A673 (cell line): ENCODE data around the gene ELP4. TPM values are rescaled to one million over a fixed set of nuclear protein-coding genes. Genes with fewer than 3 reads are reported as not detected.

ENCODE experiments used
- BruUV-seq: library from RNA; stranded (reverse); fragments of 400-500 nt; replicated peaks from 2 replicates; lab custom pipeline; 2021; lab: Mats Ljungman, UMichigan
- CTCF ChIA-PET: fragments of 300-600 bp; sonication (Branson Sonifier 250); formaldehyde crosslinking; loops from one replicate; lab custom pipeline; 2022; ENCODE audit warnings: antibody characterized with exemption; lab: Charles Lee
- POLR2A ChIA-PET: fragments of 300-600 bp; sonication (Branson Sonifier 250); formaldehyde crosslinking; loops from one replicate; lab custom pipeline; 2022; ENCODE audit warnings: antibody characterized with exemption; ENCODE audit not compliant: low non-redundant PET; lab: Charles Lee
- DNase-seq: peaks from one replicate; pipeline ENCODE4 v3.0.0-alpha.2; 2015; ENCODE audit warnings: low spot score
- H3K27ac ChIP-seq: fragments of 200-600 bp; sonication (generic); 2 replicates; pipeline ENCODE4 v1.5.1; 2016; ENCODE audit warnings: mixed run types, low read depth, mild to moderate bottlenecking, mixed read lengths, antibody characterized with exemption, low read length; ENCODE audit not compliant: poor library complexity, severe bottlenecking
- H3K27me3 ChIP-seq: fragments of 200-600 bp; sonication (generic); replicated peaks from 2 replicates; pipeline ENCODE4 v1.6.1; 2017; ENCODE audit warnings: mixed run types, low read depth, mild to moderate bottlenecking, mixed read lengths, antibody characterized with exemption, low read length; ENCODE audit not compliant: insufficient read depth, poor library complexity
- H3K36me3 ChIP-seq: fragments of 200-600 bp; sonication (generic); 2 replicates; pipeline ENCODE4 v1.6.1; 2016; ENCODE audit warnings: mixed run types, mild to moderate bottlenecking, mixed read lengths, antibody characterized with exemption, low read length; ENCODE audit not compliant: insufficient read depth, poor library complexity, severe bottlenecking
- H3K4me1 ChIP-seq: fragments of 200-600 bp; sonication (generic); 2 replicates; pipeline ENCODE4 v1.6.1; 2017; ENCODE audit warnings: mixed run types, mild to moderate bottlenecking, mixed read lengths, antibody characterized with exemption, low read length; ENCODE audit not compliant: insufficient read depth, poor library complexity, severe bottlenecking
- H3K4me3 ChIP-seq: fragments of 200-600 bp; sonication (generic); 2 replicates; pipeline ENCODE4 v1.5.1; 2016; ENCODE audit warnings: low read depth, mixed run types, mild to moderate bottlenecking, mixed read lengths, low read length; ENCODE audit not compliant: poor library complexity, severe bottlenecking
- H3K9me3 ChIP-seq: fragments of 200-600 bp; sonication (generic); 2 replicates; pipeline ENCODE4 v1.6.1; 2016; ENCODE audit warnings: mixed run types, low read depth, mild to moderate bottlenecking, mixed read lengths, antibody characterized with exemption, low read length; ENCODE audit not compliant: poor library complexity, severe bottlenecking
- EZH2 ChIP-seq: fragments of 200-600 bp; sonication (generic); IDR thresholded peaks from 2 replicates; pipeline ENCODE4 v1.6.1; 2017; ENCODE audit warnings: borderline replicate concordance, low read depth, mild to moderate bottlenecking, mixed read lengths, antibody characterized with exemption, low read length; ENCODE audit not compliant: poor library complexity, severe bottlenecking
- intact Hi-C: fragments of 100-400 bp; cut with micrococcal nuclease; formaldehyde crosslinking; loops from one replicate; pipeline ENCODE4 v1.10.0; 2022; ENCODE audit not compliant: unreplicated experiment
- total RNA-seq: library from RNA; stranded (reverse); gene quantifications from 2 replicates; pipeline ENCODE4 v1.2.3, GENCODE V29; 2021
- TF ChIP-seq, protein P1 (sequence below): fragments of 300-800, 200-600 bp; sonication (generic); conservative IDR thresholded peaks from 2 replicates; pipeline ENCODE4 v1.5.1; 2017; ENCODE audit warnings: low read depth, mild to moderate bottlenecking, antibody characterized with exemption, low read length, moderate library complexity, mixed read lengths

ELP4 gene
- total RNA-seq, 1 experiment from 2014 or later = 49.4 TPM

DNA sequence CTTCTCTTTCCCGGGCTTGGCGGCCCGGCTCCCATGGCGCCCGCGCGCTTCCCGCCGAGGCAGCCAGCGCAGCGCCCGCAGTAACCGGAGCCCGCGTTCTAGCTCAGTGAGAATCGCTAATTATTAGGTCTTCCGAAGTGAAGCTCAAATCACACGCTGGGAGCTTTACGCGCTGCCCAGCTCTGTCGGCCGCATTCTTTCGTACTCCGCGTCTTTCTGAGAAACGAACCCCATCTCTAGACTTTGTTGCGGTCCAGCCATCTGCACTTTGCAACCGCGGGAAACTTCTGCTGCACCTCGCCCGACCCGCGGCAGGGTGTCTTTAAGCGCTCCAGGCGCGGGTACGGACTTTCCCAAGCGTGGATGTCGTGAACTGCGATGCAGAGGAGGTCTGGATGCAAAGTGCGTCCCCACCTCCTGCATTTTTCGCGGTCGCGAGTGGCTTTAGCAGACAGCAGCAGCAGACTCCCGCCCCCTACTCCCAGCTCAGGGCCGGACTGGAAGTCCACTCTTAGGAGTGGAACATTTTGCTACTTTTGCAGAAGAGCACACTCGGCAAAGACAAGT is 307.6 kb downstream of the ELP4 start:
- Histone ChIP-seq H3K36me3 (no peaks in the 10 kb centered on the region), H3K27me3 (peaks cover 100% of the 10 kb centered on the region), H3K4me3 (peak overlapping the region; percentile 44), H3K27ac (no peak overlapping the region), H3K9me3 (no peaks in the 10 kb centered on the region), H3K4me1 (peaks cover 58% of the 10 kb centered on the region)
- intact Hi-C loops = loop anchor here (5.0 kb wide), 1 partner anchor 665 kb away; no protein-coding TSS in a partner anchor
- no TSS peak for BruUV-seq
- ChIA-PET POLR2A (interaction anchor here (0.5 kb wide), 1 partner anchor 53 kb away, joined by 13 read pairs; no protein-coding TSS in a partner anchor), CTCF (no interaction called here)
- DNase-seq = peak; percentile 81
- TF ChIP-seq, protein P1, sequence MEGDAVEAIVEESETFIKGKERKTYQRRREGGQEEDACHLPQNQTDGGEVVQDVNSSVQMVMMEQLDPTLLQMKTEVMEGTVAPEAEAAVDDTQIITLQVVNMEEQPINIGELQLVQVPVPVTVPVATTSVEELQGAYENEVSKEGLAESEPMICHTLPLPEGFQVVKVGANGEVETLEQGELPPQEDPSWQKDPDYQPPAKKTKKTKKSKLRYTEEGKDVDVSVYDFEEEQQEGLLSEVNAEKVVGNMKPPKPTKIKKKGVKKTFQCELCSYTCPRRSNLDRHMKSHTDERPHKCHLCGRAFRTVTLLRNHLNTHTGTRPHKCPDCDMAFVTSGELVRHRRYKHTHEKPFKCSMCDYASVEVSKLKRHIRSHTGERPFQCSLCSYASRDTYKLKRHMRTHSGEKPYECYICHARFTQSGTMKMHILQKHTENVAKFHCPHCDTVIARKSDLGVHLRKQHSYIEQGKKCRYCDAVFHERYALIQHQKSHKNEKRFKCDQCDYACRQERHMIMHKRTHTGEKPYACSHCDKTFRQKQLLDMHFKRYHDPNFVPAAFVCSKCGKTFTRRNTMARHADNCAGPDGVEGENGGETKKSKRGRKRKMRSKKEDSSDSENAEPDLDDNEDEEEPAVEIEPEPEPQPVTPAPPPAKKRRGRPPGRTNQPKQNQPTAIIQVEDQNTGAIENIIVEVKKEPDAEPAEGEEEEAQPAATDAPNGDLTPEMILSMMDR = no peak
- TF ChIP-seq EZH2 = peak; percentile 100

DNA sequence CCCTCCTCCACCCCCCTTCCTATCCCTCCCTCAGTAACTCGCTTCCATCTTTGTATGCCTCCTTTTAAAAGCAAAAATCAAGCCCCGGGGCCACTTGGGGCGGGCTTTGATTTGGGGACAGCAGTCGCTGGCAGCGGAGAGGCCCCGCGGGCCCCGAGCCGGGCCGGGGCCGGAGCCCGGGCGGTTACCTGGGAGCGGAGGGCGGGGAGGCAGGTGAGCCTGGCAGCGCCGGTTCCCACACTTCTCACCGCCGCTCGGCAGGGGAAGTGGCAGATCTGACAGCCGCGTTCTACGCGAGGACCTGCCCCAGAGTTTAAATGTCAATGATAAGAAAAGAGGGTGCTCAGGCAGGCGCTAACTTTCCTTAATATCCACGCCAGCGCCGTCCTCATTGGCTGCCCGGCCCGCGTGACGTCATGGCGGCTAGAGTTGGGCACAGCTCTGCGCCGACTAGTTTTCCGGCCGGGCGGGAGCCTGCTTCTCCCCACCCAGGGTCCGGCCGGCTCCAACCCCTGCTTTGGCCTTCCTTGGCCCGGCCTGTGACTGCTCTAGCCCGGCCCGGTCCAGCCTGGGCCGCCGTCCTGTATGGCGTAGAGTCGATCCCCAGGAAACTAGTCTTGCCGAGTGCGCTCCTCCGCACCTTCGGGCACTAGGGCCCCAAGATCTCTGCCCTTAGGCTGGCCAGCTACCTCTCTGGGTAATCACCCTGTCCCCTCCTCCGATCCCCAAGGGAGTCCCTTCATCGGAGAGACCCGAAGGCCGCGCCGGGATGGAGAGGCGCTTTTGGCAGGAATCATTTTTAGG is 308.3 kb downstream of the ELP4 start:
- H3K36me3 ChIP-seq = no peaks in the 10 kb centered on the region
- no TSS peak for BruUV-seq
- no peaks in the 10 kb centered on the region for H3K9me3 ChIP-seq
- ChIA-PET POLR2A (interaction anchor here (0.5 kb wide), 1 partner anchor 53 kb away, joined by 13 read pairs; no protein-coding TSS in a partner anchor), CTCF (interaction anchor here (0.6 kb wide), 1 partner anchor 63 kb away, joined by 3 read pairs; no protein-coding TSS in a partner anchor)
- peak; percentile 68 for TF ChIP-seq EZH2
- TF ChIP-seq, protein P1 = no peak
- no peak overlapping the region for H3K27ac ChIP-seq
- intact Hi-C loops = loop anchor here (5.0 kb wide), 1 partner anchor 666 kb away; no protein-coding TSS in a partner anchor
- H3K4me1 ChIP-seq = peaks cover 51% of the 10 kb centered on the region
- peaks cover 100% of the 10 kb centered on the region for H3K27me3 ChIP-seq
- peak overlapping the region; percentile 44 for H3K4me3 ChIP-seq
- DNase-seq = peak; percentile 63

DNA sequence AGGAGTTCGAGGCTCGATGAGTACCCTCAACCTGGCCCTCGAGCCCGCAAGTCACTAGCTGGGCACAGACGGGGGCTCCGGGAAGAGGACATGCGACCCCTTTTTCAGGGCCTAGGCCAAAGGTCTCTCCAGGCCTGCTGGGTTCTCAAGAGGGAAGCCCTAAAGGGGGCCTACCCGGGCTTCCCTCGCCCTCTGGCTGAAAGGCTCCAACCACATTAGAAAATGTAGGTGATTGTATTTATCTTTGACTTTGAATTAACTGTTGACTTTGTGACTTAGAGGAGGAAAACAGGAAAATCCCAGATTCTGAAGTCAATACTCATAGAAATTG is 308.8 kb downstream of the ELP4 start:
- intact Hi-C loops = loop anchor here (5.0 kb wide), 1 partner anchor 666 kb away; no protein-coding TSS in a partner anchor
- no TSS peak for BruUV-seq
- no peak overlapping the region for H3K4me3 ChIP-seq
- ChIA-PET CTCF (interaction anchor here (0.6 kb wide), 1 partner anchor 63 kb away, joined by 3 read pairs; no protein-coding TSS in a partner anchor), POLR2A (no interaction called here)
- DNase-seq = no peak
- H3K27me3 ChIP-seq = peaks cover 100% of the 10 kb centered on the region
- no peak overlapping the region for H3K27ac ChIP-seq
- no peaks in the 10 kb centered on the region for H3K36me3 ChIP-seq
- H3K4me1 ChIP-seq = peaks cover 45% of the 10 kb centered on the region
- no peaks in the 10 kb centered on the region for H3K9me3 ChIP-seq
- TF ChIP-seq, protein P1 = no peak
- no peak for TF ChIP-seq EZH2
